ENCODE results near the gene CDCA5. TPM values are rescaled to one million over a fixed set of nuclear protein-coding genes. Genes with fewer than 3 reads are reported as not detected.
A peak's percentile ranks its signal among the peaks of the same experiment; 100 is the strongest.

The CDCA5 gene
- total and polyA plus RNA-seq, 2 of the 4 experiments (the other 2 are of a cell fraction): 9.1 to 14.0 TPM

GRCh38 chr11:65040847-65041622 lies 42.8 kb downstream of the CDCA5 start, which contains the start of gene SAC3D1:
TSS of gene SAC3D1 (plus strand) at chr11:65041210. CDS start at chr11:65041293, 83 bp downstream.
- Histone ChIP-seq H3K27me3 (ENCODE audit: control insufficient read depth, insufficient read depth, low read length) (no peaks in the 10 kb centered on the region), H3K14ac (replicated peaks; ENCODE audit: low read depth, low read length) (peak within 1 kb of the TSS; percentile 67), H4K8ac (ENCODE audit: low read depth in 2 of 2, low read length in 2 of 2) (peak within 1 kb of the TSS; percentile 8 to 90), H3K9me1 (ENCODE audit: insufficient read depth, low read length) (peaks cover 10% of the 10 kb centered on the region; the same call in 1 of the 2 replicates), H3K4me1 (ENCODE audit: control insufficient read depth, insufficient read depth, low read length) (no peaks in the 10 kb centered on the region), H3K4ac (ENCODE audit: low read depth, low read length) (peak within 1 kb of the TSS; percentile 80), H3K18ac (ENCODE audit: low read depth, low read length) (0 out of 2 replicates have a peak within 1 kb of the TSS, but pooled peaks have one; percentile 33), H3K27ac (ENCODE audit: insufficient read depth, low read length) (peak within 1 kb of the TSS; percentile 89), H4K91ac (ENCODE audit: insufficient read depth, low read depth, low read length) (peak within 1 kb of the TSS; percentile 22; the same call in 1 of the 2 replicates), H4K20me1 (ENCODE audit: insufficient read depth, low read length) (peaks cover 5% of the 10 kb centered on the region; the same call in 1 of the 2 replicates), H3K4me2 (ENCODE audit: low read depth, low read length) (peak within 1 kb of the TSS; percentile 70), H2AK9ac (replicated peaks; ENCODE audit: low read depth, low read length, poor library complexity) (peak within 1 kb of the TSS; percentile 83), H2BK20ac (ENCODE audit: low read depth, low read length) (no peak within 1 kb of the TSS), H2AFZ (replicated peaks; ENCODE audit: low read length, poor library complexity) (peak within 1 kb of the TSS; percentile 98), H3K9me3 (ENCODE audit: control insufficient read depth, insufficient read depth, low read length) (no peaks in the 10 kb centered on the region), H3K23ac (ENCODE audit: low read depth, low read length) (peak within 1 kb of the TSS; percentile 92), H3K36me3 (ENCODE audit: control insufficient read depth, insufficient read depth, low read length) (peaks cover 18% of the 10 kb centered on the region), H2BK15ac (ENCODE audit: low read depth, low read length) (no peak within 1 kb of the TSS), H3K9ac (ENCODE audit: low read depth, low read length) (peak within 1 kb of the TSS; percentile 70), H2BK5ac (ENCODE audit: low read depth, low read length, poor library complexity, severe bottlenecking) (peak within 1 kb of the TSS; percentile 91), H3K56ac (ENCODE audit: extremely low read depth, insufficient read depth, low read length) (no peak within 1 kb of the TSS), H3K4me3 (ENCODE audit: insufficient read depth, low read depth, low read length) (peak within 1 kb of the TSS; percentile 94), H2AK5ac (ENCODE audit: low read depth, low read length) (peak within 1 kb of the TSS; percentile 61), H4K5ac (ENCODE audit: low read depth, low read length) (peak within 1 kb of the TSS; percentile 76), H3K79me1 (ENCODE audit: low read depth in 1 of 2, low read length in 2 of 2) (peaks cover 17 to 37% of the 10 kb centered on the region in 2 experiments), H2BK120ac (ENCODE audit: low read depth, low read length) (peak within 1 kb of the TSS; percentile 72)
- POLR2A ChIA-PET (ENCODE audit: unreplicated experiment): interaction anchor here (0.6 kb wide), 1 partner anchor 13 kb away, joined by 3 read pairs; no protein-coding TSS in a partner anchor
- BruUV-seq (replicated peaks): no TSS peak
- WGBS, 2 experiments (ENCODE audit: extremely low coverage in 2 of 2, insufficient read length in 1 of 2): 0% methylated on average over 50 of the region's 91 CpGs; no CpG with 5 or more reads in 1 of the 2 experiments
- in situ Hi-C loops (cut with MboI; ENCODE audit: low sequenced_read_pairs): no loop called here
- intact Hi-C loops (cut with micrococcal nuclease): loop anchor here (1.0 to 2.0 kb wide), 2 partner anchors 14 to 44 kb away; partner anchors contain the start of genes CDCA5, SNX15 and ZFPL1
- peak; percentile 96 for ATAC-seq (ENCODE audit: low read depth)
- dilution Hi-C loops (cut with HindIII; ENCODE audit: low sequenced_read_pairs, unreplicated experiment): no loop called here
- TF ChIP-seq USF2 (IDR thresholded peaks at IDR 0.05; ENCODE audit: low read depth, low read length) (peak; percentile 3; the same call in 1 of the 2 replicates), FOS (IDR thresholded peaks at IDR 0.05; ENCODE audit: low read depth, low read length) (no peak), CEBPB (IDR thresholded peaks at IDR 0.05; ENCODE audit: low read depth, low read length) (no peak), RAD21 (IDR thresholded peaks at IDR 0.05; ENCODE audit: low read length) (no peak), MXI1 (IDR thresholded peaks at IDR 0.05; ENCODE audit: borderline replicate concordance, low read depth, low read length) (no peak), SMC3 (IDR thresholded peaks at IDR 0.05; ENCODE audit: low read depth, low read length) (no peak), CHD1 (IDR thresholded peaks at IDR 0.05; ENCODE audit: low read depth, low read length) (no peak), CTCF (conservative IDR thresholded peaks at IDR 0.05; ENCODE audit: low read depth, low read length) (no peak), ELK1 (IDR thresholded peaks at IDR 0.05; ENCODE audit: borderline replicate concordance, low read depth, low read length) (no peak)
- CTCF ChIA-PET: interaction anchor here (1.0 to 1.4 kb wide), 2 partner anchors 18 to 72 kb away, joined by 3 read pairs; partner anchors contain the start of gene NAALADL1
- DNase-seq: peak; percentile 93
